ENCODE data around the gene SEMA7A. TPM values are rescaled to one million over a fixed set of nuclear protein-coding genes. Genes with fewer than 3 reads are reported as not detected.
A peak's percentile ranks its signal among the peaks of the same experiment; 100 is the strongest.

SEMA7A gene
- total RNA-seq, 2 donors from 2014 or later, result 8.1 to 8.2 TPM

- H3K4me3 Mint-ChIP-seq, result no peak overlapping the region
- Histone ChIP-seq H3K27ac (ENCODE audit: low read depth, low read length) (peak overlapping the region; percentile 8), H3K4me3 (ENCODE audit: low read length) (no peak overlapping the region), H3K9me3 (ENCODE audit: control insufficient read depth, low read length) (no peaks in the 10 kb centered on the region), H3K36me3 (ENCODE audit: control insufficient read depth, insufficient read depth, low read length) (peaks cover 23% of the 10 kb centered on the region), H3K9ac (ENCODE audit: extremely low read depth, low read length, poor library complexity, severe bottlenecking) (no peak overlapping the region), H3K27me3 (ENCODE audit: control insufficient read depth, insufficient read depth, low read length, poor library complexity, severe bottlenecking) (no peaks in the 10 kb centered on the region), H3K4me1 (ENCODE audit: control insufficient read depth, insufficient read depth, low read length) (peaks cover 8% of the 10 kb centered on the region)
- peaks cover 50% of the 10 kb centered on the region for H3K36me3 Mint-ChIP-seq (ENCODE audit: low read depth)
- peaks cover 17% of the 10 kb centered on the region for H3K4me1 Mint-ChIP-seq
- DNase-seq, result no peak
- TF ChIP-seq CTCF (conservative IDR thresholded peaks at IDR 0.05), result no peak
- H3K27ac Mint-ChIP-seq, result no peak overlapping the region
- WGBS, 2 experiments (ENCODE audit: insufficient coverage in 1 of 2, insufficient read length in 1 of 2), result 90 to 93% methylated on average over 12 to 13 of the region's 13 CpGs
- no peaks in the 10 kb centered on the region for H3K27me3 Mint-ChIP-seq (ENCODE audit: insufficient read depth)
- no peaks in the 10 kb centered on the region for H3K9me3 Mint-ChIP-seq
These were observed 20.4 kb upstream of the SEMA7A start for GRCh38 chr15:74453925-74454763.

- H3K9ac ChIP-seq (ENCODE audit: extremely low read depth, low read length, poor library complexity, severe bottlenecking), result no peak overlapping the region
- no peak overlapping the region for H3K27ac ChIP-seq (ENCODE audit: low read depth, low read length)
- no peaks in the 10 kb centered on the region for H3K9me3 ChIP-seq (ENCODE audit: control insufficient read depth, low read length)
- peak; percentile 42 for DNase-seq
- no peak overlapping the region for H3K4me3 ChIP-seq (ENCODE audit: low read length)
- Mint-ChIP-seq H3K4me1 (peaks cover 17% of the 10 kb centered on the region), H3K36me3 (ENCODE audit: low read depth) (peaks cover 57% of the 10 kb centered on the region), H3K9me3 (no peaks in the 10 kb centered on the region), H3K27ac (no peak overlapping the region), H3K27me3 (ENCODE audit: insufficient read depth) (no peaks in the 10 kb centered on the region), H3K4me3 (no peak overlapping the region)
- no peak for TF ChIP-seq CTCF (conservative IDR thresholded peaks at IDR 0.05)
- H3K36me3 ChIP-seq (ENCODE audit: control insufficient read depth, insufficient read depth, low read length), result peaks cover 23% of the 10 kb centered on the region
- 93% methylated on average over 16 of the region's 16 CpGs for WGBS, 2 experiments (ENCODE audit: insufficient coverage in 1 of 2, insufficient read length in 1 of 2)
- H3K4me1 ChIP-seq (ENCODE audit: control insufficient read depth, insufficient read depth, low read length), result peaks cover 8% of the 10 kb centered on the region
- H3K27me3 ChIP-seq (ENCODE audit: control insufficient read depth, insufficient read depth, low read length, poor library complexity, severe bottlenecking), result no peaks in the 10 kb centered on the region
These were observed 18.4 kb upstream of the SEMA7A start for GRCh38 chr15:74451861-74452835.

GRCh38 chr15:74451322-74451721 is 17.6 kb upstream of the SEMA7A start:
- Histone ChIP-seq H3K27ac (ENCODE audit: low read depth, low read length) (no peak overlapping the region), H3K9me3 (ENCODE audit: control insufficient read depth, low read length) (no peaks in the 10 kb centered on the region), H3K4me1 (ENCODE audit: control insufficient read depth, insufficient read depth, low read length) (peaks cover 8% of the 10 kb centered on the region), H3K27me3 (ENCODE audit: control insufficient read depth, insufficient read depth, low read length, poor library complexity, severe bottlenecking) (no peaks in the 10 kb centered on the region), H3K36me3 (ENCODE audit: control insufficient read depth, insufficient read depth, low read length) (peaks cover 22% of the 10 kb centered on the region), H3K9ac (ENCODE audit: extremely low read depth, low read length, poor library complexity, severe bottlenecking) (no peak overlapping the region), H3K4me3 (ENCODE audit: low read length) (no peak overlapping the region)
- peaks cover 17% of the 10 kb centered on the region for H3K4me1 Mint-ChIP-seq
- no peak overlapping the region for H3K27ac Mint-ChIP-seq
- WGBS, 2 experiments (ENCODE audit: insufficient coverage in 1 of 2, insufficient read length in 1 of 2), result 89 to 100% methylated on average over 2 of the region's 2 CpGs
- H3K27me3 Mint-ChIP-seq (ENCODE audit: insufficient read depth), result no peaks in the 10 kb centered on the region
- no peak for DNase-seq
- H3K4me3 Mint-ChIP-seq, result no peak overlapping the region
- TF ChIP-seq CTCF (conservative IDR thresholded peaks at IDR 0.05), result no peak
- H3K36me3 Mint-ChIP-seq (ENCODE audit: low read depth), result peaks cover 57% of the 10 kb centered on the region
- no peaks in the 10 kb centered on the region for H3K9me3 Mint-ChIP-seq

All from endodermal cell (in vitro differentiated cells).